ENCODE results near the gene LRRC14B.

The LRRC14B gene

GRCh38 chr5:191036-191948 is at the start of gene LRRC14B:
Gene LRRC14B (plus strand): TSS chr5:191495. CDS start chr5:191539, 44 bp downstream.
- DNase-seq = no peak

- DNase-seq = no peak
These were observed 49.5 kb upstream of the LRRC14B start for GRCh38 chr5:141761-142160.

- DNase-seq = no peak
These were observed 49.0 kb upstream of the LRRC14B start for GRCh38 chr5:142246-142810.

- DNase-seq = no peak
These were observed 48.3 kb upstream of the LRRC14B start for GRCh38 chr5:143041-143440.

- no peak for DNase-seq
These were observed 46.4 kb upstream of the LRRC14B start for GRCh38 chr5:144941-145340.

- DNase-seq = no peak
These were observed 45.5 kb upstream of the LRRC14B start for GRCh38 chr5:145585-146323.

- DNase-seq = no peak
These were observed 43.5 kb upstream of the LRRC14B start for GRCh38 chr5:147751-148150.

- no peak for DNase-seq
These were observed 41.4 kb upstream of the LRRC14B start for GRCh38 chr5:149745-150485.

- no peak for DNase-seq
These were observed 40.5 kb upstream of the LRRC14B start for GRCh38 chr5:150746-151145.

GRCh38 chr5:152077-152476 is 39.2 kb upstream of the LRRC14B start:
- DNase-seq = no peak

GRCh38 chr5:153256-153655 is 38.0 kb upstream of the LRRC14B start:
- no peak for DNase-seq

- DNase-seq = no peak
These were observed 37.1 kb upstream of the LRRC14B start for GRCh38 chr5:154236-154635.

GRCh38 chr5:154826-155225 is 36.5 kb upstream of the LRRC14B start:
- no peak for DNase-seq

- no peak for DNase-seq
These were observed 35.5 kb upstream of the LRRC14B start for GRCh38 chr5:155651-156410.

- DNase-seq = no peak
These were observed 34.8 kb upstream of the LRRC14B start for GRCh38 chr5:156411-157072.

GRCh38 chr5:157126-157715 is 34.1 kb upstream of the LRRC14B start:
- no peak for DNase-seq

- no peak for DNase-seq
These were observed 33.5 kb upstream of the LRRC14B start for GRCh38 chr5:157801-158200.

GRCh38 chr5:158807-159447 is 32.4 kb upstream of the LRRC14B start:
- DNase-seq = no peak

- no peak for DNase-seq
These were observed 31.7 kb upstream of the LRRC14B start for GRCh38 chr5:159448-160172.

GRCh38 chr5:160173-160510 is 31.2 kb upstream of the LRRC14B start:
- DNase-seq = no peak

All from CD4-positive, alpha-beta T cell treated with Interleukin-4 for 1 hour (primary cell).